HG03139 (cell line): ENCODE measurements around the gene SETD5.
"Not testable (repeated sequence)": the region's sequence is repeated elsewhere in the genome, so short reads cannot be mapped to it uniquely, and the experiment has no call there.

Experiments used
- ATAC-seq: cut with Tn5 transposase; IDR thresholded peaks from one replicate; pipeline ENCODE4 v1.9.1; 2021; ENCODE audit not compliant: unreplicated experiment

SETD5 gene

GRCh38 chr3:9455596-9456131, 58.2 kb downstream of the SETD5 start:
- no peak for ATAC-seq

DNA sequence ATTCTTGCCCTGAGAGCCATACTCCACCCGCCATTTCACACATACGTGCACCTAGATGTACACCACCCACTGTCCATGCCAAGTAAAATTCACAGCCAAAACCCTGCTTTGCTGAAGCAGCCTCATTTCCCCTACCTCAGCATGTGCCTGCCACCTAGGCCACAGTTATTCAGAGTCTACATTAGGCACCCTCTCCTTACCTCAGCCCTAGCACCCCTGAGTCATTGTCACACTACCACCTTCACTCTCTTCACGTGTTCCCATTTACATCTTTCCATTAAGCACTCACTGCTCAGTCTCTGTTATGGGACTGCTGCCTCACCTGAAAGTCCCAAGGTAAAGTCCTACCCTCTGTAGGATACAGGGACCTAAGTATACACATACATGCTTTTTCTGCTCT, 70.0 kb downstream of the SETD5 start:
- ATAC-seq: no peak

DNA sequence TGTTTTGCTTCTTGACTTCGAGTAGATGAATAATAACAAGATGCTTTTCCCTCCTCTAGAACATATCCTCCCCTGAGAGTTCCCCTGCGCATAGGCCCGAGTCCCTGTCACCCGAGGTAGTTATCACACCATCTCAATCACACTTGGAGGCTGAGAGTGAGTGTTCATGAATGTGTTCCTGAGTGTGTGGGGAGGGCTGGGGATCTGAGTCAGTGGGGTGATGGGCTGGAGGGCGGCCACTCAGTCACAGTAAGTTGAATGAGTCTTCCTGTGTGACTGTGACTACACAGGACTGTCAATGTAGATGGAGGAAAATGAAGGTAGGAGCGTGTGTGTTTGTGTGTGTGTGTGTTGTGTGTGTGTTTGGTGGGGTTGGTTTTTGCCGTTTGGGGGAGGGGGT, 71.0 kb downstream of the SETD5 start:
- ATAC-seq: no peak

DNA sequence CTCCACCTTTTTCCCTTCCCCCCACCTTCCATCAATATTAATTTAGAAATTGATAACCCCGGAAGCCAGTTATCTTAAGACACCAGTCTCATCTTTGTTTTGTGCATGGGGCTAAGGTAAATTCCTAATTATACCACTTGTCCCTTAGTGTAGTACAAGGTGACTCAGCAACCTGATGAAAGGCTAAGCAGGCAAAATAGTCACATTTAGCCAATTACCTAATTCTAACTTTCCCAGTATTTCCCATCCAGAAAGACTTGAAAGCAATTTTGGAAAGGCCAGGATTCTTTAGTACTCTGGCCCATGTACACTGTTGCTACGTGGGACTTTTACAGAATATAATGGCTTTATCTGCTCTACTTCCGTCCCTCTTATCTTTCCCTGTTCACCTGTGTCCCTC, 72.6 kb downstream of the SETD5 start:
- no peak for ATAC-seq

DNA sequence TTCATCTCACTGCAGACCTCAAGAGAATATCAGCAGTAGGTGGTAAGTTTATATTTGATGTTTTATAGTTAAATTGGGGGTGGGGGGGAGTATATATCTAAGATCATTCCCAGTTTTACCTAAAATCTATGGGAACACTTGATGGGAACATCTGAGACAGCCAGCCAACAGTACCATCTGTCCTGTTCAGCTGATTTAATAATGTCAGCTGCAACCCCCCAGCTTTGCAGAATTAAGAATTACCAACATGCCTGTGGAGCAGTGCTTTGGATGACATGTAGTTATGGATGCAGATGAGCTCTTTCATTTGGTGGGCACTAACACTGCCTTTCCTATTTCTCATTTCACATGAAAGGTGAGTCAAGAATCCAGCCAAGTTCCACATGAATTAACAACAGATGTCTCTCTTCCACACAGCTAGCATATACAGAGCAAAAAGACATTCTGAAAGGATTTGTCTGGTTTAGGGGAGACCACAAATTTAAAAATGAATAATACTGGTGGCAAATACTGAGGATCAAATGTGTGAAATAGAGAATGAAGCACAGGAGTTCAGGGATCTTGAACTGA, 76.2 kb downstream of the SETD5 start:
- no peak for ATAC-seq

DNA sequence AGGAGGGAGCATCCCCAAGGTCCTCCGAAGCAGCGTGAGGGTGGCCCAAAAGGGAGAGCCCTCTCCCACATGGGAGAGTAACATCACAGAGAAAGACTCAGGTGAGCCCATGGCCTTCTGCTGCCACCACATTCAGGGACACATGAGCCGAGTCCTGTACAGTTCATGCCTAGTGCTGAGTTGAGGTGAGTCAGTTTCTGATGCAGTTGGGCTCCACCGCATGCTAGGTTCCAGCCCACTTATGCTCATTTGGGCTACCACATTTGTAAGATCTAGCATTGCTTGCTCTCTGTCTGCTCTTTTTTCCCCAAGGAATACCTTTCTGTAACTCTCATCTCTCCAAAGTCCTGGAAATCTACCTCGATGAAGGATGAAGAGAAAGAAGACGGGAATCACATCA, 77.1 kb downstream of the SETD5 start:
- no peak for ATAC-seq

- ATAC-seq: no peak
Measured at GRCh38 chr3:9476935-9477334, 79.5 kb downstream of the SETD5 start.

- no peak for ATAC-seq
Measured at GRCh38 chr3:9480265-9480664, 82.8 kb downstream of the SETD5 start.

DNA sequence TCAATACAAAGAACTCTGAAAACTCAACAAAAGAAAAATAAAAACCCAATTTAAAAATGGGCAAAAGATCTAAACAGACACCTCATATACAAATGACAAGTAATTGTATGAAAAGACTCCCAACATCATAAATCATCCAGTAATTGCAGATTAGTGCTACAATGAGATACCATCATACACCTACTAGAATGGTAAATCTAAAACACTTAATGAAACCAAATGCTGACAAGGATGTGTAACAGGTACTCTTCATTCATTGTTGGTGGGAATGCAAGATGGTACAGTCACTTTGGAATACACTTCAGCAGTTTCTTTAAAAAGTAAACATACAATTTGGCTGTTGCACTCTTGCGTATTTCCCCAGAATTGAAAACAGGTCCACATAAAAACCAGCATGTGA, 87.8 kb downstream of the SETD5 start:
- no peak for ATAC-seq

- no peak for ATAC-seq
Measured at GRCh38 chr3:9491506-9491905, 94.1 kb downstream of the SETD5 start.

- not testable (repeated sequence) for ATAC-seq
Measured at GRCh38 chr3:9494036-9494435, 96.6 kb downstream of the SETD5 start.

DNA sequence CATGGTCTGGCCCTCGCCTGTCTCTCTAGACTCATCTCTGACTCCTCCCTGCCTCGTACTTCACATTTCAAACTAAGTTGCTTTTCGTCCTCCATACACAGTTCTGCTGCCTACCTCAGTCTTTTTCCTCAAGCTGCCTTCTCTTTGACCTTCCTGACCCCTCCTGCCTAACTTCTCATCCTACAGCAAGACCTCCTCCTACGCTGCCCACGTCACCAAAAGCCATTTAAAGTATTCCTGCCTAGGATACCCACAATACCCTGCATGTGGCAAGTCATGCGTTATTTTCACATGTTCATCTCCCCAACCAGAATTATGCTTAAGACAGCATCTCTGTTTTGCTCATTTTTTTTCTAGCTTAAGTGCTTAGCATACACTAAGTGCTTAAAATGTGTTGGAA, 99.5 kb downstream of the SETD5 start:
- ATAC-seq: no peak

DNA sequence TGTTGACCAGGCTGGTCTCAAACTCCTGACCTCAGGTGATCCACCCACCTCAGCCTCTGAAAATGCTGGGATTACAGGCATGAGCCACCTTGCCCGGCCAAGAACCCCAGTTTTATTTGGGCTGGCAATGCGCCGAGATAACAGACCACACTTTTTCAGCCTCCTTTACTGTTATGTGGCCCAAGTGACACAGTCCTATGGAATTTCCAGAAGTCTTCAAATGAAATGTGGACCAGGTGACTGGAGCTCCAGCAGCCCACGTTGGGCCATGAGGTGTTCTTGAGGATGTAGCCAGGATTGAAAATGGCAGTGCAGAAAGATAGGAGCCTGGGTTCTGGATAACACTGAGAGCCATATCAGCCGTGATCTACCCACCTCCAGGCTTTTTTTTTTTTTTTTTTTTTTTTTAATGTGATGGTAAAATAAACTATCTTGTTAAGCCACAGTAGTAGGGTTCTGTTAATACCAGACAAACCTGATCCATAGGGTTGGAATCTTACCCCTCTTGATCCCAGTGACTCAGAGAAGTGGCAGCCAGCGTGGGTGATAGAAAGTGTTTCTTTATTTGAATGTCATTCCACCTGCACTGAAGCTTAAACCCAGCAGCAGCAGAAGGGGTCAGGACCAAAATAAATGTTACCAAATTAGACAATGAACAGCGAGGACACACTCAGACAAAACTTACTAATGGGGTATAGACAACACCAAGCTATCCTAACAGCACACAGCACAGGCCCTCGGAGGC, 100.6 kb downstream of the SETD5 start:
- ATAC-seq: no peak

DNA sequence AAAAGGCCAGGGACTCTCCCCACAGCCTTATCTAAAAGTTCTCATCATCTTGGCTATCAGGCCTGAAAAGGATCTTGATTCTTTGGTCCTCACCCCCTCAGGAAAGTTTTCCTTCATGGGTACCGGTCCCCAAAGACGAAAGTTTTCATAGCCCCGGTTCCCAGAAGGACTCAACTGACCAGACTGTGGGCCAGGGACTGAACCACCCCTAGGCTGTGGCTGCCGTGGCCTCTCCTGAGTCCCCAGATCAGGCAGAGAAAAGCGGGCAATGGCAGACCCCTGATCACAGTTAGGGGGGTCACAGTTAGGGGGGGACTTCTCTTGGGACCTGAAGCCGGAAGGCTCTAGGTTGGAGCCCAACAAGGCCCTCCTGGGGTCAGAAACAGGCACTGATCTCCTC, 101.4 kb downstream of the SETD5 start:
- ATAC-seq: no peak

- no peak for ATAC-seq
Measured at GRCh38 chr3:9499455-9500107, 102.2 kb downstream of the SETD5 start.

DNA sequence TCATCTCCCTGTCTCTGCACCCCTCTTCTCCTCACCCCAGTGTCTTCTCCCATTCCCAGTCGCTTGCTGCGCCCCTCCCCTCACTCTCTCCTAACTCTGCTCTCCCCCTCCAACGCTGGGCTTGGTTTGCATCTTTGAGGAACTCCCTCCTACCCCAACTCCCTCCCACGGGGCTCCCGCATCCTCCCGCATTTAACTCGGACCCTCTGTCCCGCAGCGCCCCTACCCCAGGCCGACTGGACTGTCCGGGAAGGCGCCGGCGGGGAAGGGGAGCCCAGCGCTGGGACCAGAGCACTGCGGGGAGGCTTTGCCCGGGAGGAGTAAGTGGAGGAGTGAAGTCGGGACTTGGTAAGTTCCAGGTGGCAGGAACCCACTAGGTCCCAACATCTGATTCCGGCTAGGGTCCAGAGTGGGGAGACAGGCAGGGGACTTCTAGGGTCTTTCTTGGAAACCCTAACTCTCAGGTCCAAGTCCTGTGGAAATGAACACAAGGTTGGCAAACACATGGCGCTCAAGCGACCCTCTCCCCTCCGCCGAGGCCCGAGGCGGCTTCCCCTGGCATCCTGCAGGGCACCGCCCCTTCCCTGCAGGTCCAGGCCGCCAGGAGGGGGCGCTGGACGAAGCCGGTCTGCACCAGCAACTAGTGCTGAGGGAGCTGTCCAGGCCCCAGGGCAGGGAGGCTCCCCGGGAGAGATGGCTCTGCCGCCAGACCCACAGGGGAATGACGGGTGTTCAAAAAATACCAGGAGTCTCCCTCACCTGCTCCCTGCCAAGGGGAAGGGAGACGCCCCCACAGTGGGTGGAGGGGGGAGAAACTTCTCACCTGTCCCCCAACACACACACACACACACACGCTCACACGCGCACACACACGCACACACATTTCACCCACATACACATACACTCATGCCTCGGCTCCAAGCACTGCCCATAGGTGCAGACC, 103.0 kb downstream of the SETD5 start:
- ATAC-seq: no peak

- ATAC-seq: no peak
Measured at GRCh38 chr3:9501226-9501625, 103.8 kb downstream of the SETD5 start.

DNA sequence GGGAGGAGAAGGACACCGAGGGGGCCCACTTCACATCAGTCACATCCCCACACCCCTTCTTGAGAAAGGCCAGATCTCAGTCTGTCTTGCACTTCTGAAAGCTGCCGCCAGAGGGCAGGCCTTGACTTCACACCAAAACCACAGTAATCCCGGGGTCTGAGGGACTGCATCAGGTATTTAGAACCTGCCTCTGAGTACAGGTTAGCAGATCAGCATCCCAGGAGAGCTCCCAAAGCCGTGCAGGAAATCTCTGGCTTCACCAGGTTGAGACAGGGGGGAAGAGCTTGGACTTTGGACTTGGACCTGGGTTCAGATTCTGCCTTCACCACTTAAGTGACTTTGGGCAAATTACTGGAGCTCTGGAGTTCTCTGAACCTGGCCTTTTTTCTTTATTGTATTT, 105.9 kb downstream of the SETD5 start:
- no peak for ATAC-seq

GRCh38 chr3:9507586-9508578, 110.5 kb downstream of the SETD5 start:
- ATAC-seq: no peak

GRCh38 chr3:9508781-9509180, 111.4 kb downstream of the SETD5 start:
- no peak for ATAC-seq
